Upper lobe of left lung (tissue), 4 donors: ENCODE results near the gene SNRNP70.

Experiments used
- EP300 ChIP-seq, 4 donors: sonication (generic); formaldehyde crosslinking; IDR thresholded peaks; one replicate each; pipeline ENCODE4 v1.5.1; 2017; ENCODE audit warnings: antibody characterized with exemption in 4 of 4, control low read depth in 2 of 4
- POLR2A ChIP-seq, 4 donors: fragments of 450-650 bp; IDR thresholded peaks; one replicate each; pipeline ENCODE4 v1.5.1; 2016 to 2017; ENCODE audit warnings: antibody characterized with exemption in 4 of 4, mild to moderate bottlenecking in 2 of 4

- TF ChIP-seq EP300 (IDR thresholded peaks at IDR 0.05), result no peak
- no peak for TF ChIP-seq POLR2A (IDR thresholded peaks at IDR 0.05)
These were observed 4.0 kb upstream of the SNRNP70 start for GRCh38 chr19:49081273-49081672.
